IMR-90 (cell line): ENCODE data around the gene TSPAN31. TPM values are rescaled to one million over a fixed set of nuclear protein-coding genes. Genes with fewer than 3 reads are reported as not detected.

Experiments
- BHLHE40 ChIP-seq: fragments of 150-350 bp; IDR thresholded peaks from 2 replicates; pipeline ENCODE4 v1.6.1; 2016; ENCODE audit warnings: mild to moderate bottlenecking, low read depth, low read length
- CTCF ChIP-seq: conservative IDR thresholded peaks from 2 replicates; pipeline ENCODE4 v1.5.1; 2012; ENCODE audit warnings: mild to moderate bottlenecking, low read depth, low read length, improper control_type of control experiment
- polyA plus RNA-seq, 3 experiments: library from polyadenylated mRNA; depleted of rRNA; stranded (reverse); fragments of >200 nt; gene quantifications; 2 replicates each; pipeline ENCODE4 v1.2.3, GENCODE V29; 2012; ENCODE audit warnings: low replicate concordance in 1 of 3
- total RNA-seq: library from RNA; depleted of rRNA; stranded (reverse); fragments of >200 nt; gene quantifications from 2 replicates; pipeline ENCODE4 v1.2.3, GENCODE V29; 2012

The TSPAN31 gene
- total and polyA plus RNA-seq, 2 of the 4 experiments (the other 2 are of a cell fraction): 12.3 to 71.2 TPM

GRCh38 chr12:57724003-57724935 is 20.6 kb upstream of the TSPAN31 start (continued):
- TF ChIP-seq CTCF (no peak), BHLHE40 (no peak)
